WERI-Rb-1 (cell line): ENCODE data around the gene TRAPPC10.

Source experiments
- DNase-seq: peaks from one replicate; pipeline ENCODE4 v3.0.0-alpha.2; 2020
- H3K27ac ChIP-seq: fragments of 250-450 bp; sonication (Bioruptor Pico); 2 replicates; pipeline ENCODE4 v1.5.1; 2020; ENCODE audit warnings: mild to moderate bottlenecking, moderate library complexity
- H3K27me3 ChIP-seq: fragments of 250-450 bp; sonication (Bioruptor Pico); 2 replicates; pipeline ENCODE4 v1.5.1; 2021; ENCODE audit warnings: mild to moderate bottlenecking, low read depth, moderate library complexity; ENCODE audit not compliant: insufficient read depth, severe bottlenecking
- H3K36me3 ChIP-seq: fragments of 250-450 bp; sonication (Bioruptor Pico); 2 replicates; pipeline ENCODE4 v1.5.1; 2020; ENCODE audit warnings: mild to moderate bottlenecking, moderate library complexity
- H3K4me3 ChIP-seq: 2 replicates; pipeline ENCODE4 v1.5.1; 2011; ENCODE audit warnings: low read depth, mild to moderate bottlenecking, control low read depth, low read length
- H3K9me3 ChIP-seq: fragments of 250-450 bp; sonication (Bioruptor Pico); 2 replicates; pipeline ENCODE4 v1.5.1; 2021; ENCODE audit warnings: mild to moderate bottlenecking, moderate library complexity; ENCODE audit not compliant: severe bottlenecking
- CTCF ChIP-seq: IDR thresholded peaks from 2 replicates; pipeline ENCODE4 v1.5.1; 2011; ENCODE audit warnings: low read depth, mild to moderate bottlenecking, control low read depth, inconsistent platforms, low read length

The TRAPPC10 gene

GRCh38 chr21:44006656-44007055 is 5.5 kb upstream of the TRAPPC10 start:
- no peaks in the 10 kb centered on the region for H3K36me3 ChIP-seq
- H3K27me3 ChIP-seq = no peaks in the 10 kb centered on the region
- no peaks in the 10 kb centered on the region for H3K9me3 ChIP-seq
- DNase-seq = no peak
- TF ChIP-seq CTCF = no peak
- H3K27ac ChIP-seq = no peak overlapping the region
- H3K4me3 ChIP-seq = no peak overlapping the region

- H3K4me3 ChIP-seq = no peak overlapping the region
- TF ChIP-seq CTCF = no peak
- no peaks in the 10 kb centered on the region for H3K9me3 ChIP-seq
- peak; percentile 89 for DNase-seq
- H3K36me3 ChIP-seq = 0 out of 2 replicates have a peak, but pooled peaks cover 5% of the 10 kb centered on the region
- no peak overlapping the region; the same call in 1 of the 2 replicates for H3K27ac ChIP-seq
- H3K27me3 ChIP-seq = no peaks in the 10 kb centered on the region
Observed at GRCh38 chr21:44010429-44010828, 1.7 kb upstream of the TRAPPC10 start.

- Histone ChIP-seq H3K9me3 (no peaks in the 10 kb centered on the region), H3K36me3 (0 out of 2 replicates have a peak, but pooled peaks cover 5% of the 10 kb centered on the region), H3K27me3 (no peaks in the 10 kb centered on the region), H3K4me3 (peak overlapping the region; percentile 68), H3K27ac (peak overlapping the region; percentile 95)
- no peak for DNase-seq
- TF ChIP-seq CTCF = no peak
Observed at GRCh38 chr21:44011123-44011522, 986 bp upstream of the TRAPPC10 start.

GRCh38 chr21:44012474-44013379 is 618 bp downstream of the TRAPPC10 start:
- Histone ChIP-seq H3K27ac (peak overlapping the region; percentile 95), H3K36me3 (0 out of 2 replicates have a peak, but pooled peaks cover 5% of the 10 kb centered on the region), H3K9me3 (no peaks in the 10 kb centered on the region), H3K27me3 (no peaks in the 10 kb centered on the region), H3K4me3 (peak overlapping the region; percentile 83)
- DNase-seq = peak; percentile 82
- peak; percentile 63 for TF ChIP-seq CTCF

GRCh38 chr21:44013380-44014088 is 1.4 kb downstream of the TRAPPC10 start:
- no peak for DNase-seq
- Histone ChIP-seq H3K9me3 (no peaks in the 10 kb centered on the region), H3K27ac (peak overlapping the region; percentile 95)

More at GRCh38 chr21:44013380-44014088, 1.4 kb downstream of the TRAPPC10 start:
- 0 out of 2 replicates have a peak, but pooled peaks cover 5% of the 10 kb centered on the region for H3K36me3 ChIP-seq
- no peaks in the 10 kb centered on the region for H3K27me3 ChIP-seq
- H3K4me3 ChIP-seq = peak overlapping the region; percentile 83
- TF ChIP-seq CTCF = no peak
